GM12865 (cell line): Measurements from ENCODE around the gene ARHGAP18.

Experiments
- DNase-seq: peaks from one replicate; pipeline ENCODE4 v3.0.0; 2010; ENCODE audit warnings: low read depth
- H3K4me3 ChIP-seq: 2 replicates; pipeline ENCODE4 v1.5.1; 2011; ENCODE audit warnings: mild to moderate bottlenecking, low read depth, low read length, control low read depth
- CTCF ChIP-seq: IDR thresholded peaks from 2 replicates; pipeline ENCODE4 v1.5.1; 2011; ENCODE audit warnings: low read length, control low read depth, low read depth, inconsistent platforms; ENCODE audit not compliant: insufficient read depth; ENCODE audit errors: missing control alignments

ARHGAP18 gene

GRCh38 chr6:129679275-129679674 is 30.7 kb downstream of the ARHGAP18 start:
- TF ChIP-seq CTCF, result no peak
- DNase-seq, result no peak
- no peak overlapping the region for H3K4me3 ChIP-seq

GRCh38 chr6:129678463-129678862 is 31.5 kb downstream of the ARHGAP18 start:
- no peak for DNase-seq
- no peak overlapping the region for H3K4me3 ChIP-seq
- no peak for TF ChIP-seq CTCF

GRCh38 chr6:129677620-129678325 is 32.2 kb downstream of the ARHGAP18 start:
- no peak overlapping the region for H3K4me3 ChIP-seq
- TF ChIP-seq CTCF, result no peak
- no peak for DNase-seq

GRCh38 chr6:129675669-129676472 is 34.1 kb downstream of the ARHGAP18 start:
- H3K4me3 ChIP-seq, result no peak overlapping the region
- no peak for TF ChIP-seq CTCF
- no peak for DNase-seq

- DNase-seq, result no peak
These were observed 36.2 kb downstream of the ARHGAP18 start for GRCh38 chr6:129673748-129674147.

GRCh38 chr6:129672881-129673631 is 36.9 kb downstream of the ARHGAP18 start:
- DNase-seq, result peak; percentile 84
- H3K4me3 ChIP-seq, result peak overlapping the region; percentile 51
- no peak for TF ChIP-seq CTCF

More at GRCh38 chr6:129673748-129674147, 36.2 kb downstream of the ARHGAP18 start:
- H3K4me3 ChIP-seq, result no peak overlapping the region
- no peak for TF ChIP-seq CTCF
